HUDEP-2 (cell line): ENCODE measurements around the gene GDA.
A peak's percentile ranks its signal among the peaks of the same experiment; 100 is the strongest.

Experiments
- DNase-seq, 76 experiments: peaks; one replicate each; lab custom pipeline; 2025; ENCODE audit not compliant: unreplicated experiment in 76 of 76; lab: John Stamatoyannopoulos, UW

The GDA gene

DNA sequence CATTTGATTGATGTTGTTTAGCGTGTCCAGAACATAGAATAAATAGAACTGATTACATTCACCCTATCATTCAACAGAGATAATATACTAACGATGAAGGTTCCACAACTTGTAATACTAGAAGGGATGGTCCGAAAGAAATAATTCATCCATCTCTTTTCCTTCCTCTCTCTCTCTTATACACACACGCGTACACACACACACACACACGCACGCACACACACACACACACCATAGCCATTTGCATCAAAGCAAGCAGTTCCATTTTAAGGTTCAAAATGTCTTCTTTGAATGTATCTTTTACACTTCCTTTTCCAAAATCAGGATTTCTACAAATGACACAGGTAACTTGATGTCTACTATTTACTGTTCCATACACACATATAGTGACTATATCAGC lies 887 bp downstream of the GDA start:
- DNase-seq = no peak

DNA sequence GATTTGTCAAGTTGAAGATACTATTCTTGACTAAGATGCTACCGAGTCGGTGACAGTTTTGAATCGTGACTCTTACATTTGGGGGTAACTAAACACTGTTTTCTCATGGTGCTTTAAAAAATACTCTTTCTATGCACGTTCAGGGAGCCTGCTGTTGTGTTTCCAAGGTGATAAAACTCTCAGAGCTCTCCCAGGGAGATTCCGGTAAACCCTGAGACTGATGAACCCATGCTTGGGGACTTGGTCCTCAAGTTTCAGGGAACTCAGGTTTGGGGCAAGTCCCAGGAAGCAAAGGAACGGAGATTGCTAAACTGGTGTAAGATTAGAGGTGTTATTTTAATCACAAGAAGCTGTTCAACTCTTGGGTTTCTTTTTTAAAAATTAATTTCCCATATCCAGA lies 1.4 kb downstream of the GDA start:
- DNase-seq = no peak

DNA sequence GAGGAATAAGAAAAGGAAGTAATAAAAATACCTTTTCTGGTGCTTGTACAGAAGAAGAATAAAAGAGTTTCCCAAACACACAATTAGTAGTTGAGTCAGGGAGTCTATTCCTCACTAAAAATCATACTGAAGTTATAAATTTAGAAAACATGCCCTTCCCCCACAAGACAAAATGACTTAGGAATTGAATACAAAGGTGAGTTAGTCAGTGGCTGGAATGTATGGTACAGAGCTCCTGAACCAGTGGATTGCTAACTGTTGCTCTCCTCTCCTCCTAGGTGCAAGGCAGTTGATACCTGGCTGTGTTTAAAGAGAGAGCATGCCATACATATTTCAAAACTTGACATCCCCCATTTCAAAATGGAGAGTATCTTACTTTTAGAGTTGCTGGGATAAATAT lies 1.9 kb downstream of the GDA start:
- no peak for DNase-seq

DNA sequence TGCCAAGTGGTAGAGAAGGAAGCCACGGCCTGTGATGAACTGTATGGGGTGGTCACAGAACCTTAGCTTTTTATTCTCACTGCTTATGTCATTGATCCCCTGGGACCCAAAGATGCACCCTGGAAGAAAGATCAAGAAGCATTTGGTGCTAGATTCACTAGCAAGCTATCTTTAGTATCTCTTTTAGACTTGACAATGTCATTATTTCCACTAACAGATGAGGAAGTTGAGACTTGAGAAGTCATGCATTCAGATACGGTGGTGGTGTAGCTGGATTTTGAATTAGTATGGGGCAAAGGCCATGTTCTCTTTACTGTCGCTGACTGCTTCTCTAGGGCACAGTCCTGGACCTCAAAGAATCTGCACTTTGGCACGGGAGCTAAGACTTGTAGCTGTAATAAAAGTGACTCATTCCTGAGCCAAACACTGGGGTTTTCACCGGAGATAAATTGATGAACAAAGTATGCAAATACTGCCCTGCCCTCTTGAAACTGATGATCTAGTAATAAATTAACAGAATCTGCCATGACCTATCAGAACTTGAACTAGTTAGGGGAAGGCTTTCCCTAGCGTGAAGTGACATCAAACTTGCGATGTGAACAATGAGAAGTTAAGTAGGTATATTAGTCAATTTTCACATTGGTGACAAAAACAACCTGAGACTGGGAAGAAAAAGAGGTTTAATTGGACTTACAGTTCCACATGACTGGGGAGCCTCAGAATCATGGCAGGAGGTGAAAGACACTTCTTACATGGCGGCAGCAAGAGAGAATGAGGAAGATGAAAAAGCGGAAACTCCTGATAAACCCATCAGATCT lies 5.4 kb downstream of the GDA start:
- no peak for DNase-seq

DNA sequence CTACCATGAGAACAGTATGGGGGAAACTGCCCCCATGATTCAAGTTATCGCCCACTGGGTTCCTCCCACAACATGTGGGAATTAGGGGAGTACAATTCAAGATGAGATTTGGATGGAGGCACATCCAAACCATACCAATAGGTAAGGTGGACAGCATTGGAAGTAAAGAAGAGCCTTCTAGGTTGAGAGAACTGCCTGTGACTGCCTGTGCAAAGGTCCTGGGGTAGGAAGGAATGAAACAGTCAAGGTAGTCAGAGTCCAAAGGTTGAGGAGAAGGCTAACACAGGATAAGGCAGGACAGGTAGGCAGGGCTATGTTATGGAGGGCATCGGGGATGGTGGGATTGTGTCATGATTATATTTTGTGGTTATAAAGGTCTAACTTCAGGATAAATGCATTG lies 6.1 kb downstream of the GDA start:
- DNase-seq = no peak

DNA sequence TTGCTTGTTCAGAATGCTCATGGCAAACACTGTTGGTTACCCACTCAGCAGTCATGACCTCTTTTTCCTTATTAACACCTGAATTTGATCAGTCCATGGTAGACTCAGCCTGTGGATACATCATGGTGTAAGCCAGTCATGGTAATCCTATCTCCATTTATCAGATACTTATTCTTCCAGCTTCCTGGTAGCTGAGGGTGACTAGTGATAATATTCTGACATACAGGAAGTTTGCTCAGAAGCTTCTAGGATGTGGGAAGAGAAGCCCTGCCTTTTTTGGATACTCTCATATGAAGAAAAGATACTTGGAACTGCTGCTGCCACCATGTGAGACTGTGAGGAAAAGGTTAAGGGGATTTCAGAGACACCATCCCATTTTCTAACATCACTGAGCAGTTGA lies 7.3 kb downstream of the GDA start:
- DNase-seq = no peak

DNA sequence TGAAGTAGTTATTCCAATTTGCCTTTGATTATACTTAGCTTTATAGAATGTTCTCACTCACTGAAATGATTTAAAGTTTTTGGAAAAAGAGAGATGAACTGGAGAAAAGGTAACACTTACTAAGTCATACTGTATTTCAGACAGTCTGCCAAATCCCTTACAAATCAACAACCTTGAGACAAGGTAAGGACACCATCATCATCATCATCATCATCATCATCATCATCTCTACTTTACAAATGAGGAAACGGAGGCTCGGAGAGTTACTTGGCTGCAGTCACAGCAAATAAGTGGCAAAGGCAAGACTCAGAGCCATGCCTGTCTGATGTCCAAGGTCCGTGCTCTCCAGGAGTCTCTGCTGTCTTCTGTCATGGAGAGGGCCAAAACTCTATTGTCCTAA lies 9.4 kb downstream of the GDA start:
- no peak for DNase-seq

DNA sequence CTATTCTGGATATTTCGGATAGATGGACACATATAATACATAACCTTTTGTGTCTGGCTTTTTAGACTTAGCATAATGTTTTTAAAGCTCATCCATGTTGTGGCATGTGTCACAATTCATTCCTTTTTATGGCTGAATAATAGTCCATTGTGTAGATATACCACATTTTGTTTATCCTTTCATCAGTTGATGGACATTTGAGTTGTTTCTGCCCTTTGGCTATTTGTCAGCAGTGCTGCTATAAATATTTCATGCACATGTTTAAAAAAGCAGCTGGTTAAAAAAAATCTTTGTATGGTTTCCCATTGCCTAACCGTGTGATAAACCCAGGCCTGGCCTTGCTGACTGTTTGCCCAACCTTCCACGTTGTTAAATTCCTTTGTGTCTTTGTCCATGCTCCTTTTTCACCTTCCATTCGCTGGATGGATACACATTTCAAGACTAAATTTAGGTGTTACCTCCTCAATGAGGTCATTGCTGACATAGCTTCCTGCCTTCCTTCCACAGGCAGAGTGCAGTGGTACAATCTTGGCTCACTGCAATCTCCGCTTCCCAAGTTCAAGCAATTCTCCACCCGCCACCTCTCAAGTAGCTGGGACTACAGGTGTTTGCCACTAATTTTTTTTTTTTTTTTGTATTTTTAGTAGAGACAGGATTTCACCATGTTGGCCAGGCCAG lies 11.3 kb downstream of the GDA start:
- DNase-seq = no peak

DNA sequence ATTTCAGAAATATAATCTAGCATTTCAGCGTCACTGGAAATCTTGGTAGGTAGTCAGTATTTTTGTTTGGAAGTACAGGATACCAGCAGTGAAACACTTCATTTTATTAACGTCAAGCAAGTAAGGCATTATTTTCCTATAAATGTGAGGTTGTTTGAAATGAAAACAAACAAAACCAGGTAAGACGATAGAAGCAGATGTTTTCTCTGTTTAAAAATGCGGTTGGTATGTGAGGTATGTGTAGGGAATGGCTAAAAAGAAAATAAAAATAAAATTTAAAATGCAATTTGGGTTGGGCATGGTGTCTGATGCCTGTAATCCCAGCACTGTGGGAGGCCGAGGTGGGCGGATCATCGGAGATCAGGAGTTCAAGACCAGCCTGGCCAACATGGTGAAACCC lies 16.1 kb downstream of the GDA start:
- DNase-seq = no peak

DNA sequence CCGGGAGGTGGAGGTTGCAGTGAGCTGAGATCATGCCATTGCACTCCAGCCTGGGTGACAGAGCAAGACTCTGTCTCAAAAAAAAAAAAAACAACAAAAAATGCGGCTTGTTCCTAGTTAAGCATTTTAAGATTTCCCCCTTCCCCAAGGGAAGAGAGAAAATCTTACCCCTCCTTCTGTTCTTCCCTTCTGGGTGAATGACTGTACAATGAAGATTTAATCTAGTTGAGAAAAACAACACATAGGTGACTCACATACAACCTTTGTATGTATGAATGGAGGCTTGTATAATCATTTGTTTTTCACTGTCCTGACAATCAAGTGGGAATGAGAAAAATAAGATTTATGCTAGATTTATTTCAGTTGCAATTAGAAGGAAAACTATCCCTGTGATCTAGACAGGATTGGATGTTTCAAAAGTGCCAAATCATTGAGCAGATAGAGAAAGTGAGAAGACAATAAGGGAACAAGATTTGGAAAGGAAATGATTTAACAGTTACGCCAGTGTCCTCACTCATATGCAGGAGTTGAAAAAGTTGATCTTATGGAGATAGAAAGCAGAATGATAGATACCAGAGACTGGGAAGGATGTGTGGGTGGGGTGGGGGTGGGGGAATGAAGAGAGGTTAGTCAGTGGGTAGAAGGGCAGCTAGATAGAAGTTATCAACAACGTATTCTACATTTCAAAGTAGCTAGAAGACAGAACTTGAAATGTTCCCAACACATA lies 16.7 kb downstream of the GDA start:
- no peak for DNase-seq

DNA sequence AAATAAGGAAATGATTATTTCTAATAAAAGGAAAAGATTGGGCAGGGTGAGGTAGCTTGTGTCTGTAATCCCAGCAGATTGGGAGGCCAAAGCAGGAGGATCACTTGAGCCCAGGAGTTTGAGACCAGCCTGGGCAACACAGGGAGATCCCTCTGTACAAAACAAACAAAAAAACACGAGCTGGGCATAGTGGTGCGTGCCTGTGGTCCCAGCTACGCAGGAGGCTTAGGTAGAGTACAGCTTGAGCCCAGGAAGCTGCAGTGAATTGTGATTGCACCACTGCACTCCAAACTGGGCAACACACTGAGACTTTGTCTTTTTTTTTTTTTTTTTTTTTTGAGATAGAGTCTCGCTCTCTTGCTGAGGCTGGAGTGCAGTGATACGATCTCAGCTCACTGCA lies 18.8 kb downstream of the GDA start:
- no peak for DNase-seq

DNA sequence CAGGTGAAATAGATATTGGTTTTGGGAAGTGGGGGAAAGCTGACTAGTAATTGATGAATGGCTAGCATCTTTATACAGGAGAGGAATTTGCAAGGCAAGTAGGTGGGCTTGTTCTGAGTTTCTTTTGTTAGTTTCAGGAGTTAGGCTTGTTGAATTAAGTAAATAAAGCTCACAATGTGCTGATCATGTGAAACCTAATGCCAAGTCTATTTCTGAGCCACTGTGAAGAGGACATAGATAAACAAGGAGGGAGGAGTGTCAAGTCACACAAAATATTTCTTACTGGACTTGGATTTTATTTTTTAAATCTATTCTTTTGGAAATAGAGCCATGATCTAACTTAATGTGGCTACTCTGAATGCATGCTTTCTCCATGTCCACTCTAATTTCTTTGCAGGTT lies 19.9 kb downstream of the GDA start:
- DNase-seq = no peak

DNA sequence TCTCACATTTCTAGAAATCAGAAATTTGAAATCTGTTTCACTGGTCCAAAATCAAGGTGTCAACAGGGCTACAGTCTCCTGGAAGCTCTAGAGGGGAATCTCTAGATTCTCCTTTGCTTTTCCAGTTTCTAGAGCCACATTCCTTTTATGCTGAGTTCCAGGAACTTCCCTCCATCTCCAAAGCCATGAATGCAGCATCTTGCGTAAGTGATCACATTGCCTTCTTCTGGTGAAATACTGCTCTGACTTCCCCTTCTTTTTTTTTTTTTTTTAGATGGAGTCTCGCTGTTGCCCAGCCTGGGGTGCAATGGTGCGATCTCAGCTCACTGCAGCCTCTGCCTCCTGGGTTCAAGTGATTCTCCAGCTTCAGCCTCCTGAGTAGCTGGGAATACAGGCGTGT lies 23.8 kb downstream of the GDA start:
- DNase-seq = no peak

DNA sequence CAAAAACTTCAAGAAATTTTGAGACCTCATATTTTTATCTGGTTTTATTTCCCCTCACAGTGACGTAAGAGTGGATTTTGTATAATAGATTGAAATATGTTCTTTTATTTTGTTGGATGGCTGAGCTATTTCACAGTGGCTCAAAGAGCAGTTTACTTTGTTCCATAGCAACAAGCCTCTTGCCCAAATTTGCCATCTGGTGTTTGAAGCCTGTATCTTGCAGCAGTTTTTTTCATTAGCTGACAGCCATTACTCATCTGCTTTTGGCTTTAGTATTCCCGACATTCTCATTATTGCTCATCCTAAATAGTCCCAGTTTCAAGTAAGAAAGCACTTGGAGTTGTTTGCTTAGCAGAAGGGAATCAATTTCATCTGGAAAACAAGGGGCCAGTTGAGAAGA lies 36.3 kb downstream of the GDA start:
- no peak for DNase-seq

DNA sequence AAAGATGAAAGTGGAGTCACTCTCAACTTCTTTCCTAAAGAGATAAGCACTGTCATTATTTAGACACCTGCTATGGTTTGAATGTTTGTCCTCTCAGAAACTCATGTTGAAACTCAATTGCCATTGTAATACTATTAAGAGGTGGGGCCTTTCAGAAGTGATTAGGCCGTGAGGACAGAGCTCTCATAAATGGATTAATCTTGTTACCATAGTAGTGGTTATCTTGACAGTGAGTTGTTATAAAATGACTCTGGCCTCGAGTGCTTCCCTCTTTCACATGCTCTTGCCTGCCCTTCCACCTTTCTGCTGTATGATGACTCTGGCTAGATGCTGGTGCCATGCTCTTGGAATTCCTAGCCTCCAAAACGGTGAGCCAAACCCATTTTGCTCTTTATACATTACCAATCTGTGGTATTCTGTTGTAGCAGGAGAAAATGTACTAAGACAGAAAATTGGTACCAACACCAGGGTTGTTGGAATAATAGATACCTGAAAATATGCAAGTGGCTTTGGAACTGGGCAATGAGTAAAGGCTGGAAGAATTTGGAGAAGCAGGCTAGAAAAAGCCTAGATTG lies 38.0 kb downstream of the GDA start:
- no peak for DNase-seq

DNA sequence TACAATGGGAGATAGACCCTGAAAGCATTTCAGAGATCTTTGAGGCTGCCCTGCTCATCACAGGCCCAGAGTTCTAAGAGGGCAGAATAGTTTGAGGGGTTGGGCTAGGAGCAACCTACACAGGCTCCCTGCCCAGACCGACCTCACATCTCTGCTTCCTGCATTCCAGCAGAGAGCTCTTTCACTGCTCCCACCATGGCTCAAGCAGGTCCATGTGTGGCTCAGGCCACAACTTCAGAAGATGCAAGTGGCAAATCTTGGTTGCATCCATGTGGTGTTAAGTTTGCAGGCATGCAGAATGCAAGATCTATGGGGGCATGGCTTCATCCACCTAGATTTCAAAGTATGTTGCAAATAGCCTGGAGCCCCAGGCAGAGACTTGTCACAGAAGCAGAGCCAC lies 39.0 kb downstream of the GDA start:
- DNase-seq = no peak

DNA sequence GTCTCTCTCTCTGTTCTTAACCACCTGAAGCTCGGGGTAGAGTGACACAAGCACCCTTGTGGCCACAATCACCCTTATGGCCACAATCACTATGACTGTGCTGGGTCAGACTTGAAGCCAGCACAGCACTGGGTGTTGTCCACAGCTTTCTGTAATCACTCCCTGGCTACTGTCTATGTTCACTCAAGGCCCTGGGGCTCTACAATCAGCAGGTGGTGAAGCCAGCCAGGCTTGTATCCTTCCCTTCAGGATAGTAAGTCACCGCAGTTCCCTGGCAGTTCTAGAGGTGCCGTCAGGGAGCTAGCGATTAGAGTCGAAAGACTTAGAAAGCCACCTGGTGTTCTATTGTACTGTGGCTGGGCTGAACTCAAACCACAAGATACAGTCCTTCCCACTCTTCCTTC lies 44.2 kb downstream of the GDA start:
- no peak for DNase-seq

DNA sequence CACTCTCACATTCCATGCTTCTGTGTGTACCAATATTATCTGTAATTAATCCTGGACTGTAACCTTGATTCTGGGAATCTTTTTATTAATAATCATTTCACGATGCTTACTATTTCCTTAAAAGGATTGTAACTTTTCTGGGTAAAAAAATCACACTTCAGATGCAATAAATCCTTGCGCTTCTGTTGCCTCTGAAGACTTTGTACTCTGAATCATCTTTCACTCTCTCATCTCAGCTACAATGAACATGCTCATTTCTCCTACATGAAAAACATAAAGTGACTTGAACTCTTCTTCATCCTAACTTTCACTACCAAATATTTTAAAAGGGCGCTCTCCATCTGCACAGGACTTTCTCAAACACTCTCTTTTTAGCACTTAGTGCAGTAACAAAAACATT lies 50.0 kb downstream of the GDA start:
- DNase-seq = no peak

DNA sequence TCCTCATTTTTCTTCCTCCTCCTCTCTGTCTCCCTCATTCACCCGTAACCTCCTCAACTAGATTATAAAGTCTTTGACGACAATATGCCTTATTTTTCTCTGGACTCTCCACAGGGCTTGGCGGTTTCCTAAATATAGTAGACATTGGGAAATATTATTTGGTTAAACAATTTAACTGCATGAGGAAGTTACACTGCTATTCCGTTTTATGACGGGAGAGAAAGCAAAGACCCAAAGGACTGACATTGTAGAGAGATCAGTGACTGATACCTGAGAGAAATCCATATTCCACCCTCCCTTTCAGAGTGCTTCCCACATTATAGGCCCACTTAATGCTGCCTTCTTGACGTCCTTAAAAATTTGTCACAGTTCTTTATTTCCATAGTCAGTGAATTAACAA lies 51.2 kb downstream of the GDA start:
- no peak for DNase-seq

DNA sequence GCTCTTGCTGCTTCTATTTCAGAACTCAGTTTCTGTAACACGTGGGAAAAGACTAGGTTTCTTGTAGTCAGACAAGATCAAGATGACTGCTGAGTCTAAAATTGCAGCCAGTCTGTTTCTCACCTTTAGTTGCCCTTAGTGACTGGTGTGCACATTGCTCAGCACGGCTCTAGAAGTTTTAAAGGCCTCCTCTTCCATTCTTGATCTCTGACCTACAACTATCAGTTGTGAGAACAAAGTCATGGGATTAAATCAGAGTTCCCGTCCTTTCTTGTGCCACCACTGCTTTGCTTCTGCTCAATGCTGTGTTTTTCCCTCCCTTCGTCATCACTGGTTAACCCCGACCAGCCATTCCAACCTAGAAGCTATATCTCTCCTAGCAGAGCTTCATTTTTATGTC lies 52.8 kb downstream of the GDA start:
- DNase-seq = no peak

DNA sequence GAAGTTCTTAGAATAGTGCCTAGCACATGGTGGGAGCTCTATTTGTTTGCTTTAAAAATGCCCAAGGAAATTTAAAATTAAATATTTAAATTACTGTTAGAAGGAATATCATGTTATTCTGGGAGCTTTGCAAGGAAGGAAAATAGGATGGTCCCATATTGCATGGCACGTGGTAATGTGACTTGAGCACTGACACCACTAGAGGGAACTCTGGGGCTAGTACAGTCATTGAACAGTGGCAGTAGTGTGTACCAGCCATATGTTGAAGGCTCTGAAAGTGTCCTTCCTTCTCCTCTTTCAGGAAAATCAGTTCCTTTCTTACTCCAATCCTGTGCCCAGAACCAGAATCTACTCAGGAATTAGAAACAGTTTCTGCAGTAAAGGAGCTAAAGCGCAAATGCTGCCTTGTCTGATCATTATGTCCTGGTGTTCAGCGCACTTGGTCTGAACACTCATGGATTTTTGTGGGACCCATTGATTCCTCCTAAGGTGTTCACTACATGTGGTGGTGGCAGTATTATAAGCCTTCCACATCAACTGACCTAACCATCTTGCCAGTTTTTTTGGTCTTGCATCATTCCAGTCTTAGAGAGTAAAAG lies 54.1 kb downstream of the GDA start:
- DNase-seq = peak in 10 of 76 experiments; percentile 1 to 27 (median 14)
